Parathyroid adenoma (tissue), 2 donors: ENCODE results near the gene HAUS3.

Experiments used
- H2AFZ ChIP-seq: fragments of 300-600 bp; sonication (generic); one replicate; pipeline ENCODE4 v1.7.0; 2017; ENCODE audit warnings: antibody characterized with exemption, mild to moderate bottlenecking
- H3K27ac ChIP-seq: fragments of 300-600 bp; sonication (generic); one replicate; pipeline ENCODE4 v1.7.0; 2017
- H3K27me3 ChIP-seq: fragments of 300-600 bp; sonication (generic); one replicate; pipeline ENCODE4 v1.7.0; 2017; ENCODE audit warnings: low read length; ENCODE audit not compliant: control insufficient read depth, insufficient read depth
- H3K36me3 ChIP-seq: fragments of 300-600 bp; sonication (generic); one replicate; pipeline ENCODE4 v1.7.0; 2017; ENCODE audit warnings: low read length; ENCODE audit not compliant: control insufficient read depth, insufficient read depth
- H3K4me1 ChIP-seq: fragments of 300-600 bp; sonication (generic); one replicate; pipeline ENCODE4 v1.7.0; 2017; ENCODE audit warnings: control low read depth
- H3K4me2 ChIP-seq: fragments of 300-600 bp; sonication (generic); one replicate; pipeline ENCODE4 v1.7.0; 2017; ENCODE audit warnings: low read length
- H3K4me3 ChIP-seq: fragments of 300-600 bp; sonication (generic); one replicate; pipeline ENCODE4 v1.7.0; 2017; ENCODE audit warnings: low read depth, low read length
- H3K79me2 ChIP-seq: fragments of 300-600 bp; sonication (generic); one replicate; pipeline ENCODE4 v1.7.0; 2017; ENCODE audit warnings: control low read depth
- H3K9ac ChIP-seq: fragments of 300-600 bp; sonication (generic); one replicate; pipeline ENCODE4 v1.7.0; 2017; ENCODE audit warnings: mild to moderate bottlenecking
- H3K9me3 ChIP-seq: fragments of 300-600 bp; sonication (generic); one replicate; pipeline ENCODE4 v1.7.0; 2017; ENCODE audit warnings: low read length; ENCODE audit not compliant: control insufficient read depth
- CTCF ChIP-seq: fragments of 300-600 bp; sonication (generic); IDR thresholded peaks from one replicate; pipeline ENCODE4 v1.7.0; 2017; ENCODE audit warnings: antibody characterized with exemption, mild to moderate bottlenecking
- donor health status: primary hyperparathyroidism.

Gene HAUS3

GRCh38 chr4:2263926-2264321 is 22.0 kb upstream of the HAUS3 start:
- Histone ChIP-seq H3K9me3 (no peaks in the 10 kb centered on the region), H3K4me1 (peaks cover 13% of the 10 kb centered on the region), H3K79me2 (peaks cover 5% of the 10 kb centered on the region), H3K27ac (no peak overlapping the region), H3K9ac (no peak overlapping the region), H3K4me3 (no peak overlapping the region), H3K4me2 (no peak overlapping the region), H3K27me3 (no peaks in the 10 kb centered on the region), H3K36me3 (no peaks in the 10 kb centered on the region), H2AFZ (no peak overlapping the region)
- no peak for TF ChIP-seq CTCF

GRCh38 chr4:2262944-2263250 is 21.0 kb upstream of the HAUS3 start:
- H3K9me3 ChIP-seq = no peaks in the 10 kb centered on the region
- no peak for TF ChIP-seq CTCF
- H3K4me3 ChIP-seq = peak overlapping the region; percentile 63
- peaks cover 5% of the 10 kb centered on the region for H3K79me2 ChIP-seq
- no peak overlapping the region for H3K9ac ChIP-seq
- peaks cover 15% of the 10 kb centered on the region for H3K4me1 ChIP-seq
- H3K36me3 ChIP-seq = no peaks in the 10 kb centered on the region
- peak overlapping the region; percentile 79 for H3K4me2 ChIP-seq
- no peaks in the 10 kb centered on the region for H3K27me3 ChIP-seq
- peak overlapping the region; percentile 82 for H3K27ac ChIP-seq
- peak overlapping the region; percentile 86 for H2AFZ ChIP-seq

- Histone ChIP-seq H2AFZ (peak overlapping the region; percentile 86), H3K4me3 (peak overlapping the region; percentile 63), H3K4me1 (peaks cover 15% of the 10 kb centered on the region), H3K27ac (peak overlapping the region; percentile 82), H3K36me3 (no peaks in the 10 kb centered on the region), H3K27me3 (no peaks in the 10 kb centered on the region), H3K79me2 (peaks cover 5% of the 10 kb centered on the region), H3K4me2 (peak overlapping the region; percentile 79), H3K9me3 (no peaks in the 10 kb centered on the region), H3K9ac (no peak overlapping the region)
- no peak for TF ChIP-seq CTCF
Measured at GRCh38 chr4:2262145-2262943, 20.4 kb upstream of the HAUS3 start.

GRCh38 chr4:2261853-2262144 is 19.9 kb upstream of the HAUS3 start, which contains the start of gene MXD4:
MXD4 (minus strand) TSS chr4:2262109; CDS start chr4:2261980, 129 bp downstream.
- Histone ChIP-seq H3K4me3 (peak within 1 kb of the TSS; percentile 86), H3K4me2 (peak within 1 kb of the TSS; percentile 89), H3K36me3 (no peaks in the 10 kb centered on the region), H3K79me2 (peaks cover 5% of the 10 kb centered on the region), H3K27me3 (no peaks in the 10 kb centered on the region), H3K9me3 (no peaks in the 10 kb centered on the region), H3K27ac (peak within 1 kb of the TSS; percentile 82), H2AFZ (peak within 1 kb of the TSS; percentile 86), H3K4me1 (peaks cover 15% of the 10 kb centered on the region), H3K9ac (no peak within 1 kb of the TSS)
- TF ChIP-seq CTCF = no peak
